ENCODE results near the gene CER1. TPM values are rescaled to one million over a fixed set of nuclear protein-coding genes. Genes with fewer than 3 reads are reported as not detected.

CER1 gene
- polyA plus RNA-seq, 1 experiment, result not detected

- POLR2A ChIA-PET, result no interaction called here
- CTCF ChIA-PET, result interaction anchor here (2.0 kb wide), 1 partner anchor 22 kb away, joined by 4 read pairs; no protein-coding TSS in a partner anchor
- no peak overlapping the region for H3K4me3 ChIP-seq (ENCODE audit: low read depth, low read length)
These were observed 24.1 kb upstream of the CER1 start for GRCh38 chr9:14746626-14747025.

DNA sequence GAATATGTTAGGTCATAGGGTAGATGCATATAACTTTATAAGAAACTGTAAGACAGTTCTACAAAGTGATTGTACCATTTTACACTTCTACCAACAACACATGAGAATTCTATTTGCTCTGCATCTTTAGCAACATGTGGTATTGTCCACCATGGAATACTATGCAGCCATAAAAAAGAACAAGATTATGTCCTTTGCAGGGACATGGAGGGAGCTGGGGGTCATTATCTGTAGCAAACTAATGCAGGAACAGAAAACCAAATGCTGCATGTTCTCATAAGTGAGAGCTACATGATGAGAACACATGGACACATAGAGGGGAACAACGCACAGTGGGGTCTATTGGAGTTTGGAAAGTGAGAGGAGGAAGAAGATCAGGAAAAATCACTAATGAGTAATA is 22.2 kb upstream of the CER1 start:
- Histone ChIP-seq H3K9me3 (ENCODE audit: control insufficient read depth, insufficient read depth, low read length) (no peaks in the 10 kb centered on the region), H3K27ac (ENCODE audit: low read depth, low read length) (no peak overlapping the region), H3K27me3 (ENCODE audit: control insufficient read depth, insufficient read depth, low read length) (no peaks in the 10 kb centered on the region), H3K4me3 (ENCODE audit: low read depth, low read length) (no peak overlapping the region)
- DNase-seq (ENCODE audit: low read depth, low spot score), result no peak
- CTCF ChIA-PET, result interaction anchor here (2.0 kb wide), 1 partner anchor 23 kb away, joined by 4 read pairs; no protein-coding TSS in a partner anchor
- POLR2A ChIA-PET, result no interaction called here
- TF ChIP-seq, protein P1, sequence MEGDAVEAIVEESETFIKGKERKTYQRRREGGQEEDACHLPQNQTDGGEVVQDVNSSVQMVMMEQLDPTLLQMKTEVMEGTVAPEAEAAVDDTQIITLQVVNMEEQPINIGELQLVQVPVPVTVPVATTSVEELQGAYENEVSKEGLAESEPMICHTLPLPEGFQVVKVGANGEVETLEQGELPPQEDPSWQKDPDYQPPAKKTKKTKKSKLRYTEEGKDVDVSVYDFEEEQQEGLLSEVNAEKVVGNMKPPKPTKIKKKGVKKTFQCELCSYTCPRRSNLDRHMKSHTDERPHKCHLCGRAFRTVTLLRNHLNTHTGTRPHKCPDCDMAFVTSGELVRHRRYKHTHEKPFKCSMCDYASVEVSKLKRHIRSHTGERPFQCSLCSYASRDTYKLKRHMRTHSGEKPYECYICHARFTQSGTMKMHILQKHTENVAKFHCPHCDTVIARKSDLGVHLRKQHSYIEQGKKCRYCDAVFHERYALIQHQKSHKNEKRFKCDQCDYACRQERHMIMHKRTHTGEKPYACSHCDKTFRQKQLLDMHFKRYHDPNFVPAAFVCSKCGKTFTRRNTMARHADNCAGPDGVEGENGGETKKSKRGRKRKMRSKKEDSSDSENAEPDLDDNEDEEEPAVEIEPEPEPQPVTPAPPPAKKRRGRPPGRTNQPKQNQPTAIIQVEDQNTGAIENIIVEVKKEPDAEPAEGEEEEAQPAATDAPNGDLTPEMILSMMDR (IDR thresholded peaks at IDR 0.05; ENCODE audit: low read depth, low read length), result no peak

More at GRCh38 chr9:14746626-14747025, 24.1 kb upstream of the CER1 start:
- Histone ChIP-seq H3K9me3 (ENCODE audit: control insufficient read depth, insufficient read depth, low read length) (no peaks in the 10 kb centered on the region), H3K27me3 (ENCODE audit: control insufficient read depth, insufficient read depth, low read length) (no peaks in the 10 kb centered on the region), H3K27ac (ENCODE audit: low read depth, low read length) (no peak overlapping the region)
- TF ChIP-seq, protein P1 (IDR thresholded peaks at IDR 0.05; ENCODE audit: low read depth, low read length), result no peak
- DNase-seq (ENCODE audit: low read depth, low spot score), result no peak

DNA sequence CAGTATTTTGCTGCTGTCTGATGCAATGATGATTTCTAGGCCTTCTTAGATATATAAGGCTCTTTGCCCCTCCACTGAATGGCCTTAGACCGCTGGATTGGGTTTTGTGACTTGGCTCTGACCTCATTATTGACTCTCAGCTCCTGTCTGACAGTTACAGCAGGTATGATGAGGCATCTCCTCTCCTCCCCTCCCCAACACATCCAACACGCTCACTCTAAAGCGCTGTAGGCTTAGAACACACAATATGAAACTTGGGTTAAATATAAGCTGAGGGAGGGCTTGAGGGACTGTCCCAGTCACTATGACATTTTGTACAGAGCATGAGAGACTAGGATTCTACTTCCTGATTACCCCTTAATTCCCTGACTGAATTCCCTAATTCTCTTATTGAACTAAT is 18.8 kb upstream of the CER1 start:
- CTCF ChIA-PET, result no interaction called here
- TF ChIP-seq, protein P1 (IDR thresholded peaks at IDR 0.05; ENCODE audit: low read depth, low read length), result no peak
- H3K27ac ChIP-seq (ENCODE audit: low read depth, low read length), result no peak overlapping the region

GRCh38 chr9:14733133-14733532 is 10.6 kb upstream of the CER1 start:
- no peak for DNase-seq (ENCODE audit: low read depth, low spot score)
- H3K27me3 ChIP-seq (ENCODE audit: control insufficient read depth, insufficient read depth, low read length), result no peaks in the 10 kb centered on the region
- H3K4me3 ChIP-seq (ENCODE audit: low read depth, low read length), result no peak overlapping the region
- ChIA-PET POLR2A (no interaction called here), CTCF (no interaction called here)
- TF ChIP-seq, protein P1 (IDR thresholded peaks at IDR 0.05; ENCODE audit: low read depth, low read length), result no peak
- no peak overlapping the region for H3K27ac ChIP-seq (ENCODE audit: low read depth, low read length)
- H3K9me3 ChIP-seq (ENCODE audit: control insufficient read depth, insufficient read depth, low read length), result no peaks in the 10 kb centered on the region

More for the DNA sequence above, 18.8 kb upstream of the CER1 start:
- DNase-seq (ENCODE audit: low read depth, low spot score), result no peak
- POLR2A ChIA-PET, result no interaction called here
- Histone ChIP-seq H3K4me3 (ENCODE audit: low read depth, low read length) (no peak overlapping the region), H3K27me3 (ENCODE audit: control insufficient read depth, insufficient read depth, low read length) (no peaks in the 10 kb centered on the region), H3K9me3 (ENCODE audit: control insufficient read depth, insufficient read depth, low read length) (no peaks in the 10 kb centered on the region)

DNA sequence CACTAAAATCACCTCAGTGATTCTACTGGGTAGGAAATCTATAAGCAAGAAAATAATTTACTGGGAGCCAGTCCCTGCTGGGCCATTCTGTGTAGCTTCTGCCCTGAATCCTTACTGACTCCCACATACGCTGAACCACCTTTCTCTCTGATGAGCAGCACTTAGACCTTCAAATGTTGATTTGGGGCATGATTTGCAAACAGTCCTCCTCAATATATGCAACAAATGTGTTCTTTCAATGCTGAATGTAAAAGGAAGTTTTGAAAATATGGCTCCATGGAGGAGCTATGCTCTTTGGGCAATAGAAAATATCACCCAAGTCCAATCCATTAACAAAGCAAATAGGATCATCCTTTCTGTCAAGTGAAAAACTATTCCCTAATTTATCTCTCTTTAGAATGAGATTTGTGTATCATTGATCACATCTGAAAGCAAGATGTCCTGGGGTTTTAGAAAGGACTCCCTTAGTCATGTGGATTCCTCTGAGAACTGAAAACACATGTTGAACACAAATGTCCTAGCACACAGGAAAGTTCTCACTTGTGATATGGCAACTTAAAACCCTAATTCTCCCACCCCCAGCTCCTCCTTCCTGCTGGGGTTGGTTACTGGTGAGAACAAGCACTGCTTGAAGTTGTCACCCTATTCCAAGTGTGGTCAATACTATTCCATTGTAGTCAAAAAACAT is 8.9 kb upstream of the CER1 start:
- Histone ChIP-seq H3K27ac (ENCODE audit: low read depth, low read length) (no peak overlapping the region), H3K9me3 (ENCODE audit: control insufficient read depth, insufficient read depth, low read length) (no peaks in the 10 kb centered on the region), H3K4me3 (ENCODE audit: low read depth, low read length) (no peak overlapping the region), H3K27me3 (ENCODE audit: control insufficient read depth, insufficient read depth, low read length) (no peaks in the 10 kb centered on the region)
- no peak for DNase-seq (ENCODE audit: low read depth, low spot score)
- TF ChIP-seq, protein P1 (IDR thresholded peaks at IDR 0.05; ENCODE audit: low read depth, low read length), result no peak
- ChIA-PET POLR2A (no interaction called here), CTCF (no interaction called here)
